Mammary epithelial cell (primary cell): ENCODE measurements around the gene CASP8.

ENCODE experiments used
- EZH2 ChIP-seq: IDR thresholded peaks from 2 replicates; pipeline ENCODE4 v1.6.1; 2012; ENCODE audit warnings: low read length, inconsistent platforms, borderline replicate concordance
- TF ChIP-seq, protein P1 (sequence below), 2 donors: IDR thresholded peaks in 1 of 2; conservative IDR thresholded peaks in 1 of 2; 2 replicates each; pipeline ENCODE4 v1.5.1; 2011 to 2012; ENCODE audit warnings: inconsistent platforms in 2 of 2, low read length in 2 of 2, mild to moderate bottlenecking in 2 of 2, control low read depth in 1 of 2, low read depth in 1 of 2; ENCODE audit not compliant: insufficient read depth in 1 of 2; ENCODE audit errors: extremely low read depth in 1 of 2

DNA sequence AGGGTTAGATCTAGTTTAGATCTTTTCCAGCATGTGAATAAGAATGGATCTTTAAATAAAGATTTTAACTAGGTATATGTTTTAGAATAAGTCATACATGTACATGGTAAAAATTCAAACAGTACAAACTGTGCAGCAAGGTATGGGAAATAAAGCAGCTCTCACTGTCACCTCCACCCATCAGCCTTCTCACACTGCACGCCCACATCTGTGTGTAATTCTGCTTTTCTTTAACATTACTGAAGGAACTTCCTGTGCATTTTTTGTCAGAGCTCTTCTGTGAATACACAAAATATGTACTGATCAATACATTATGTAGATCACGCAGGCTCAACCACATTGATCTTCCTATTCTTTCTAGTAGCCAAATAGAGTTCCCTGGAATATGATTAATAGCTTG, 3.4 kb downstream of the CASP8 start:
- TF ChIP-seq, protein P1, sequence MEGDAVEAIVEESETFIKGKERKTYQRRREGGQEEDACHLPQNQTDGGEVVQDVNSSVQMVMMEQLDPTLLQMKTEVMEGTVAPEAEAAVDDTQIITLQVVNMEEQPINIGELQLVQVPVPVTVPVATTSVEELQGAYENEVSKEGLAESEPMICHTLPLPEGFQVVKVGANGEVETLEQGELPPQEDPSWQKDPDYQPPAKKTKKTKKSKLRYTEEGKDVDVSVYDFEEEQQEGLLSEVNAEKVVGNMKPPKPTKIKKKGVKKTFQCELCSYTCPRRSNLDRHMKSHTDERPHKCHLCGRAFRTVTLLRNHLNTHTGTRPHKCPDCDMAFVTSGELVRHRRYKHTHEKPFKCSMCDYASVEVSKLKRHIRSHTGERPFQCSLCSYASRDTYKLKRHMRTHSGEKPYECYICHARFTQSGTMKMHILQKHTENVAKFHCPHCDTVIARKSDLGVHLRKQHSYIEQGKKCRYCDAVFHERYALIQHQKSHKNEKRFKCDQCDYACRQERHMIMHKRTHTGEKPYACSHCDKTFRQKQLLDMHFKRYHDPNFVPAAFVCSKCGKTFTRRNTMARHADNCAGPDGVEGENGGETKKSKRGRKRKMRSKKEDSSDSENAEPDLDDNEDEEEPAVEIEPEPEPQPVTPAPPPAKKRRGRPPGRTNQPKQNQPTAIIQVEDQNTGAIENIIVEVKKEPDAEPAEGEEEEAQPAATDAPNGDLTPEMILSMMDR (conservative IDR thresholded peaks at IDR 0.05 in 1 of 2, IDR thresholded peaks at IDR 0.05 in 1 of 2; ENCODE audit: extremely low read depth in 1 of 2, insufficient read depth in 1 of 2, low read depth in 1 of 2, low read length in 2 of 2): no peak
- no peak for TF ChIP-seq EZH2
